Muscle of arm (tissue), 14 donors: ENCODE data around the gene TLCD4. TPM values are rescaled to one million over a fixed set of nuclear protein-coding genes. Genes with fewer than 3 reads are reported as not detected.
A peak's percentile ranks its signal among the peaks of the same experiment; 100 is the strongest.

Experiments used
- DNase-seq: peaks from one replicate; pipeline ENCODE4 v3.0.0-alpha.2; 2013
- long read RNA-seq, 11 donors: transcript quantifications; one replicate each; lab custom pipeline, GENCODE V29; 2026
- polyA plus RNA-seq, 12 donors: library from polyadenylated mRNA; unstranded; fragments of 120-200 nt; gene quantifications; one replicate each; pipeline ENCODE4 v1.2.1, GENCODE V29; 2013; ENCODE audit not compliant: insufficient read length in 12 of 12

Gene TLCD4, protein sequence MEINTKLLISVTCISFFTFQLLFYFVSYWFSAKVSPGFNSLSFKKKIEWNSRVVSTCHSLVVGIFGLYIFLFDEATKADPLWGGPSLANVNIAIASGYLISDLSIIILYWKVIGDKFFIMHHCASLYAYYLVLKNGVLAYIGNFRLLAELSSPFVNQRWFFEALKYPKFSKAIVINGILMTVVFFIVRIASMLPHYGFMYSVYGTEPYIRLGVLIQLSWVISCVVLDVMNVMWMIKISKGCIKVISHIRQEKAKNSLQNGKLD
- 10 to 100 TPM in 7 of 12 donors, 1 to 10 TPM in 4, not detected in 1; 3.2 to 19.5 (median 13.5) TPM for polyA plus RNA-seq
- long read RNA-seq, donor 1, full-length matches to known transcripts, result 1 of 1 reads
- long read RNA-seq, donor 1, partial matches to known transcripts, result 0 of 1 reads
- long read RNA-seq, donor 1, other reads (novel, unspliced or antisense), result 0 of 1 reads
- long read RNA-seq, donor 2, full-length matches to known transcripts, result 8 of 8 reads
- long read RNA-seq, donor 2, partial matches to known transcripts, result 0 of 8 reads
- long read RNA-seq, donor 2, other reads (novel, unspliced or antisense), result 0 of 8 reads
- long read RNA-seq, donor 3, full-length matches to known transcripts, result 4 of 4 reads
- long read RNA-seq, donor 3, partial matches to known transcripts, result 0 of 4 reads
- long read RNA-seq, donor 3, other reads (novel, unspliced or antisense), result 0 of 4 reads
- long read RNA-seq, donor 4, full-length matches to known transcripts, result 3 of 3 reads
- long read RNA-seq, donor 4, partial matches to known transcripts, result 0 of 3 reads
- long read RNA-seq, donor 4, other reads (novel, unspliced or antisense), result 0 of 3 reads
- long read RNA-seq, donor 5, full-length matches to known transcripts, result 15 of 15 reads
- long read RNA-seq, donor 5, partial matches to known transcripts, result 0 of 15 reads
- long read RNA-seq, donor 5, other reads (novel, unspliced or antisense), result 0 of 15 reads
- long read RNA-seq, donor 6, full-length matches to known transcripts, result 3 of 3 reads
- long read RNA-seq, donor 6, partial matches to known transcripts, result 0 of 3 reads
- long read RNA-seq, donor 6, other reads (novel, unspliced or antisense), result 0 of 3 reads
- long read RNA-seq, donor 7, full-length matches to known transcripts, result 4 of 4 reads
- long read RNA-seq, donor 7, partial matches to known transcripts, result 0 of 4 reads
- long read RNA-seq, donor 7, other reads (novel, unspliced or antisense), result 0 of 4 reads
- long read RNA-seq, donor 8, full-length matches to known transcripts, result 3 of 3 reads
- long read RNA-seq, donor 8, partial matches to known transcripts, result 0 of 3 reads
- long read RNA-seq, donor 8, other reads (novel, unspliced or antisense), result 0 of 3 reads
- long read RNA-seq, donor 9, full-length matches to known transcripts, result 2 of 2 reads
- long read RNA-seq, donor 9, partial matches to known transcripts, result 0 of 2 reads
- long read RNA-seq, donor 9, other reads (novel, unspliced or antisense), result 0 of 2 reads
- long read RNA-seq, donor 10, full-length matches to known transcripts, result 6 of 6 reads
- long read RNA-seq, donor 10, partial matches to known transcripts, result 0 of 6 reads
- long read RNA-seq, donor 10, other reads (novel, unspliced or antisense), result 0 of 6 reads
- long read RNA-seq, donor 11, full-length matches to known transcripts, result 6 of 6 reads
- long read RNA-seq, donor 11, partial matches to known transcripts, result 0 of 6 reads
- long read RNA-seq, donor 11, other reads (novel, unspliced or antisense), result 0 of 6 reads

DNA sequence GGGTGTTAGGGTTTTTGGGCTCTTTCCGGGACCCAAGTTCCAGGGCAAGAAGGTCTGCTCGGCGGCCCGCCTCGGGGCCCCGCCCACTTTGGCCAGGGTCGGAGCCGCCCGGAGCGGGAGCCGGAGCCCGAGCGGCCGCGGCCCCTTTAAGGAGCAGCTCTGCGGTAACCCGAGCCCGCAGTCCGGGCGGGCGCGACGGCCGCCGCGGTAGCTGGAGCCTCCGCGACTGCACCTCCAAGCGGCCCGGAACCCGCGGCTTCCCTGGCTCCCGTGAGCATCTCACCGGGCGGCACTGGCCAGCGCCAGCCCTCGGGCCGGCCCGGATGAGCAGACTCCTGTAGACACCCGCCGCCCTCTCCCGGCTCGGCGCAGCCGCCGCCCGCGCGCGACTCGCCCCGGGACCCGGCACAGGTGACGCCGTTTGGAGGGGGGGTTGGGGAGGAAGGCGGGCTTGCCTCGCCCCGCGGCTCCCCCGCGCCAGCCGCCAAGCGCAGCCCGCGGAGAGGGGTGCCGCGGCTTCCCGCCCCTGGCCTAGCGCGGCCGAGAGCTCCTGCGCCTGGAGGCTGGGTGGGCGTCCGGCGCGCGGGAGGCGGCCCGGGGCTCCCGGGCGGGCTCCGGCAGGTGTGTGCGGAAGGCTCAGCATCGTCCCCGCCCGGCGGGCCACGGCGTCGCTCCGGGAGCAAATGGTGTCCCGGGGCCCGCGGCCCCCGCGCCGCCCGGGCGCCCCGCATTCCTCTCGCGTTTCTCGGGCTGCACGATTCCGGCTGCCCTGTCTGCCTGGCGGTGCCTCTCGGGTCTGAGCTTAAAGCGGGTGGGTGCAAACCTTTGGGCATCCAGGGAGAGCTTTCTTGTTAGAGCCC lies at the start of gene TLCD4:
TLCD4 (plus strand) TSS at position 149 of the 860 bp plus-strand sequence. CDS start 26,547 bp downstream, outside the sequence.
- peak; percentile 59 for DNase-seq

DNA sequence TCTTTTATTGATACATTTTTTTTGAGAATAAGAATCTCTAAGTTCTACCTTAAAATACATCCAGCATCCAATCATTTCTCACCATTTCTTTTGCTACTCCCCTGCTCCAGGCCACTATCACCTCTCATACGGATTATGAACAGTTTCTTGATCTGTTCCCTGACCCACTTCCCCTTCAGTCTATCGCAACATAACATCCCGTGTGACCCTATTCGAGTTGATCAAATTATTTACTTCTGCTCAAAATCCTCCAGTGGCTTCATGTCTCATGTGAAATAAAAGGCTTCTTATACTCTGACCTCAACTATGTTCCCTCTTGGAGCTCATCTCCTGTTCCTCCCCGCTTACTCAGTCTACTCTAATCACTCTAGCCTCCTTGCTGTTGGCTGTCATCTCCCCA lies 49.6 kb upstream of the TLCD4 start:
- DNase-seq, result no peak

DNA sequence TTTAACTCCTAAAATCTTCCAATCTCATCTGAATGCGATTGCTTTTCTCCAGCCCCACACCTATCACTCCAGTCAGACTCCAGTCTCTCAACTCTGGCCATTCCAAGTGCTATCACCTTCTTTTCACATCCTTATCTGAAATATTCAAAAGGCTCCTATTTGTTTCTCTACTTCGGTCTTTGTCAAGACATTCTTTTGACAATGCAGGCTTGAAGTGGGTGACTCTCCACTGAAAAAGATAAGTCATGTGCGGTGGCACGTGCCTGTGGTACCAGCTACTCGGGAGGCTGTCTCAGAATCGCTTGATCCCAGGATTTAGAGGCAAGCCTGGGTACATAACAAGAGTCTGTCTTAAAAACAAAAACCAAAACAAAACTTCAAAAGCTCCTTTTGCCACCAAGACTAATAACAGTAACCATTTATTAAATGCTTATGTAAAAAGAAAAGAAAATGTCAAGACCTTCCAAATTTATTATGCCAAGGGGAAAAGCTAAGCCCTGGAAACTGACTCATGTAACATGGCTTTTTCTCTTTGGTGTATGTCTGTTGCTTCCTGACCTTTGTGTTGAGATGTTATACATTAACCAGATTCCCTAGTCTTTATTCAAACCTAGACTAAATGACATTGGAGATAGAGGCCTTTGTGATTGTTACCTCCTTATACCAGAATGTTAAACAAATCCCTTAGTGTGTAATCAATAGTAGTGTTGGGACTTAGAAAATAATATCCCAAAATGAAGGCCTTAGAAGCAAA lies 48.0 kb upstream of the TLCD4 start:
- DNase-seq, result no peak

DNA sequence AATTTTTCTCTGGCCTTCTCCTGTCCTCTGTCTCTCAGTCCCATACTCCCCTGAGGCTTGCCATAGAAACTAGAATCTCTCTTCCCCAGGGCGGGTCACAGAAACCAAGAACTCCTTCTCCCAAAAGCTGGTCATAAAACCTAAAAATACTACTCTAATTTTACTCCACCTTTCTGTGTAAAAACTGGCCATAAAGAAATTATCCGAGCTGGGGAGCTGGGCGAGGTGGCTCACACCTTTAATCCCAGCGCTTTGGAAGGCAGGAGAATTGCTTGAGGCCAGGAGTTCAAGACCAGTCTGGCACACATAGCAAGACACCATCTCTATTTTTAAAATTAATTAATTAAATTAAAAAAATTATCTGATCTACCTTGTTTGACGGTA lies 47.5 kb upstream of the TLCD4 start:
- no peak for DNase-seq

DNA sequence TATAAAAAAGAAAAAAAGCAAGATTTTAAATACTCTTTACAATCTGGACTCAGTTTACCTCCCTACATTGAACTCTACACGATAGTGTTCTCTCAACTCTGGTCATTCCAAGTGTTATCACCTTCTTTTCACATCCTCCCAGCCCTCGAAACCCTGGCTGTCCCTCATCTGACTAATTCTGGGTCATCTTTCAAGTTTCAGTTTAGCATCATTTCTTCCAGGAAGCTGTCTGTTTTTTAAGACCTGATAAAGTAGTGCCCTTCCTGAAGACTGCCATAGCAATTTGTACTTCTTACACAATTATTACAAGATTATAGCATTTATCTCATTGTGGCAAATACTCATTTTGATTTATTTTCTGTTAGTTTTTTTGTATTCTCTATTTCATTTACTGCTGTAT lies 45.6 kb upstream of the TLCD4 start:
- DNase-seq, result no peak

DNA sequence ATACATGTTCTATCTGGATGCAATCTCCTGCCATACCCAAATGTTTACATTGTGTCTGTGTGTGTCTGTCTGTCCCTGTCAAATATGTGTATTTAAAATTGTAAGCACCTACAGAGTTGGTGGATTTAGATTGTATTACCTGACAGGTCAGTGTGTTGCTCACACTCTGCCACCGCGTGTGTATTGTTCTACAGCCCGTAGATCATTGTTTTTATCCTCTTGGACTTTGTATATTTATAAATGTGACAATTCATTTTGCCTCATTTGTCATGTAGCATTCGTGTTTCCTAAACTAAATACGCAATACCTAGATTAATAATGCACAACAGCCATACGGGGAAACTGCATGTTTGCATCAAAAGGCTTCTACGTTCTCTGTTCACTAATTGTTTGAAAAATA lies 45.0 kb upstream of the TLCD4 start:
- DNase-seq, result no peak

DNA sequence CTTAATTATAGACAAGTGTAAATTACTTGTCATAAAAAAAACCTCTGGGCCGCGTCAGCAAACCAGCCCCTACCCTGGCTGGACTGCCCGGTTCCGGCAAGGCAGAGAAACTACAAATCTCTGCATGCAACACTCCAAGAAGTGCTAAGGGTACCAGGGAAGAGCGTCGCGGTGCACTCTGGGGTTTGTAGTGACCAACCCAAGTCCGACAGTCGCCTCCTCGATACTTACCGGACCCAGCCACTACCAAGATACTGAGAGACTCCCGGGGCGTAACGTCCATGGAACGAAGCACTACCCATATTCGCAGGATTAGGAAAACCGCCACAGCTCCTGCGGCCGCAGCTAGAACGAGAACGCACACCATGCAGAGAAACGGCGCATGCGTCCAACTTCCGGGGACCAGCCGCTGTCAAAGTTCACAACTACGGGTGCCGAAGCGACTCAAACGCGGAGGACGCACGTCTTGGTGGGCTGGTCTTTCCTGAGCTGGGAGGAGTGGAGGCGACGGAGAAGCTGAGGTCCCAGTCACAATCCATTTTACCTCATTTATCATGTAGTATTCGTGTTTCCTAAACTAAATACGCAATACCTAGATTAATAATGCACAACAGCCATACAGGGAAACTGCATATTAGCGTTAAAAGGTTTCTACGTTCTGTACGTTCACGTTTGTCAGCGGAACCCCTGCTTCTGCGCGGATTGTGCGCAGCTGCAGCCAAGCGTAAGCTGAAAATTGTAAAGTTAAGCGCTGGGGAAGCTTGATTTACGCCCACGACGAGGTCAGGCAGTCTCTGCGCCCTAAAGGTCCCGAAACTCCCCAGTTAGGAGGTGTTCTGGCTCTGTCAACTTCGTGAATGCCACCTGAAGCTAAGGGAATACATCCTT lies 44.4 kb upstream of the TLCD4 start, which contains the start of gene ALG14:
ALG14 (minus strand) TSS at position 420 of the 888 bp plus-strand sequence; CDS start at position 367, 53 bp downstream.
- peak; percentile 98 for DNase-seq

DNA sequence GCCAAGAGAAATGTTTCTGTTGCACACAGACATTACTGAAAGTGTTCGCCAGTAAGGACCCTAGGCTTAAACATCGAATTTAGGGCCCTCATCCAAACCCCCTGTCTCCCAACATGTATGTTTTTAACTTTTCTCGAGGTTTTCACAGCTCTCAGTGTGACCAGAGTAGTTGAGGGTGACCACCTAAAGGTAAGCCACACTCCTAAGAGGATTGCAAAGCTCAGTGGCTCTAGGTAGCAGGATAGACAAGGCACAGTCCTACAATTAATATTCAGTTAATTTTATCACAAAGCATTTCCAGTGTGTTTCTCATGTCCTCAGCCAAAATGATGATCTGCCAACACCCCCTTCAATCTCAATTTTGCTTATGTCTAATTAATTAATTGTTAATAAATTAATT lies 43.7 kb upstream of the TLCD4 start:
- DNase-seq, result no peak

DNA sequence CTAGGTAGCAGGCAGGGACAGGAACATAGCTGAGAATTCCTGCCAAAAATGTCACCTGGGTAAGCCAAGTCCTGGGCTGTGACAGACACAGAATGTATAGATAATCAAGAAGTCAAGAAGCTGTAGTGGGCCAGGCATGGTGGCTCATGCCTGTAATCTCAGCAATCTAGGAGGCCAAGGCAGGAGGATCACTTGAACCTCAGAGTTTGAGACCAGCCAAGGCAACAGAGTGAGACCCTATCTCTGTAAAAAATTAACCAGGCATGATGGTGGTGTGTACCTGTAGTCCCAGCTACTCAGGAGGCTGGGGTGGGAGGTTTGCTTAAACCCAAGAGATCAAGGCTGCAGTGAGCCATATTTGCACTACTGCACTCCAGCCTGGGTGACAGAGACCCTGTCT lies 41.1 kb upstream of the TLCD4 start:
- no peak for DNase-seq

DNA sequence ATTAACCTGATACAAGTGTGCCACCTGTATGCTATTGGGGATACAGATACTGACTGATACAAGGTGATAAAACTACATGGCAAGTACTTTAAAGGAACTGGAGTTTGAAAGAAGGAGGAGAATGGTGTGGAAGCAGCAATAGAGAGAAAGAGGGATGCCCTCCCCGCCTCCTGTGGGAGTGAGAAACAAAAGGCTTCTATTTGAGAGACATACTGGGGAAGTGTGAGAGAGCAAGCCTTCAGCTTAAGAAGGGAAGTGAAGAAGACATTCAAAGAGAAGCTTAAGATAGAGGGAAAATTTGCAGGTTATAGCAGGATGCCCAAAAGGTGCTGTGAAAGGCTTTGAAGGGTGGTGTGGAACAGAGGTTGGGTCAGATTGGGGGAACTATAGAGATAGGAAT lies 36.7 kb upstream of the TLCD4 start:
- DNase-seq, result no peak

DNA sequence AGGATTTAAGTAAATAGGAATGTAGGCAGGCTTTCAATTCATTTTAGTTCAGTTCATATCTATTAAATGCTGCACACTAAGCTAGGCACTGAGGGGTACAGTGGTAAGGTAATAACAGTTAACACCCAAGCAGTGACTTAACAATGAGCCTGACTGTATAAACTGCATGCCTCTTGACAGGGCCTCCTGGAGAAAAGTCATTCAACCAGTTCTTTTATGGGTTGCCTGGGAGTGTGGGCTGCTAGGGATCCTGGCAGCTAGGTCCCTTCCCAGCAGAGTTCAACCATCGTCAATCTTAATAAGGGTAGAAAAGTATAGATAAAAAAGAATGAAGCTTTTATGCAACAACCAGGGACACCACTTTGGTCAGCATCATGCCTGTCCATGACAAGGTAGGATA lies 36.3 kb upstream of the TLCD4 start:
- no peak for DNase-seq

DNA sequence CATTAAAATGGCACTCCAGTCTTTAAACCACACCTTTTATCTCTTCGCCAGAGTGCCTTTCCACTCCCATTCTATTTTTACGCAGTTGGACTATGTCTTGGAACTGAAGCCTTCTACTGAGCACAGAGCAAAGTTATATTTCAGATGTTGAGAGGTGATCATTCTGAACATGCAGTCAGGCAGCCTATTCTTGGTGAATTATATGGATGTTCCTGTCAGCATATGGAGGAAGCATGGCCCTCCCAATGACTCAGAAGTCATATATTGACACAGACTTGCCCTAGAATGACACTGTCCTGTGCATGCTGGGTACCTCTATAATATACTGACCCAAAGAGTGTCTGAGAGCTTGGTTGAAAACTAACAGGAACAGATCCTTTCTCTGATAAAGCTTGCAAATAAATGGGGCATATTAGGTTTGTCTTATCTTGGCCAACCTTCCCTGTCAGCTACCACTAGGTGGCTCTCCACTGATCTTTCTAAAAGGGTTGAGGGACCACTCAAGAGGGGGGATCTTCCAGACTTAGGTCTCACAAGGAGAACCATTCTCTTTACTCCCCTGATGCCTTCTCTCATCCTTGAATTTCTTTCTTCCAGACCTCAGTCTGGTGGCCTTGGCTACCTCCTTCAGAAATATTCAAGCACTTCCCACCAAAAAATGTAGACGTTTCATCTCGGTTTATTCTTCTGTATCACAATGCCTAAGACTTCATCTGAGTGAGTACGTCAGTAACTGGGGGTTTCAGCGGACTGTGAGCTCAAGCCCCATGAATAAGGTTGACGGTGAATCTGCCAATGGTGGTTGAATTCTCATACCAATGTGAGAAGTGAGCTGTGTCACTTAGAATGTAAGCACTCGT lies 32.6 kb upstream of the TLCD4 start:
- peak; percentile 17 for DNase-seq

DNA sequence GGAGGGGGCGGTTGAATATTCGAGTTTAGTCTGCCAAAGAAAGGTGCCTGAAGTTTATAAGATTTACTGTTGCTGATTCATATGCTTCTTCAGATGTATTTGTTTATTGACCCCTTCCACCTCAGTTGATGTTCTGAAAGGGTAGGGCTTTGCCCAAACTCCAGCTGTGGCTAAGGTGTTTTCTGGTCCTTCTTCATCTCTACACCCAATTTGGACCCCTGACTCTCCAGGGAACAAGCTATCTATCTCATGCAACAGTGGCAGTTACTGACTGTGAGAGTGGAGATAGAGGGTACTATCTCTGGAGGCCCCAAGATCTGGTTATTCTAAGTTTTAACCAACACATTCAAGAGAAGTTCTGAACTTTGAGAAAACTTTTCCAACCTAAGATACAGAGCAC lies 31.8 kb upstream of the TLCD4 start:
- no peak for DNase-seq

DNA sequence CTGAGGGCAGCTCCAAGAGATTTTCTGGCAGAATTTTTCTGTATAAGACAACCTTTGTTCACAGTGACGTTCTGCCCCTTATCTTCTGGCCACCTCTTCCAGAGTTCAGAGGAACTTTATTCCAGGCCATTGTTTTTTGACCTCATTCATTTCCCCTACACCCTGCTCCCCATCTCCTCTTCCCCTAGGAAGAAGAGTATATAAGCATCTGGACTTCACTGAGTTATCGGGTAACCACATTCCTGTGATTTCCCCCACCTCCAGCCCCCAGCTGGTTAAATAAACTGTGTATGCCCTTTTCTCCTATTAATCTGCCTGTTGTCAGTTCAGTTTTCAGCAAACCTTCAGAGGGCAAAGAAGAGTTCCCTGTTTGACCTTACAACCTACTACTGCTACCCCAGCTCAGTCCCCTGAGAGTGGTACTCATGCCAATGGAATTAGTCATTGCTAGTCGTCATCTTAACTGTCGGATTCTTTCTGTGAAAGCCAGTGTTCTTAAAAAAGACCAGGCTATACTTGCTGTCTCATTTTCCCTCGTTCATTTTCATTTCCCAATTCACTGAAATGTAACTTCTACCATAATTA lies 30.1 kb upstream of the TLCD4 start:
- DNase-seq, result peak; percentile 34

DNA sequence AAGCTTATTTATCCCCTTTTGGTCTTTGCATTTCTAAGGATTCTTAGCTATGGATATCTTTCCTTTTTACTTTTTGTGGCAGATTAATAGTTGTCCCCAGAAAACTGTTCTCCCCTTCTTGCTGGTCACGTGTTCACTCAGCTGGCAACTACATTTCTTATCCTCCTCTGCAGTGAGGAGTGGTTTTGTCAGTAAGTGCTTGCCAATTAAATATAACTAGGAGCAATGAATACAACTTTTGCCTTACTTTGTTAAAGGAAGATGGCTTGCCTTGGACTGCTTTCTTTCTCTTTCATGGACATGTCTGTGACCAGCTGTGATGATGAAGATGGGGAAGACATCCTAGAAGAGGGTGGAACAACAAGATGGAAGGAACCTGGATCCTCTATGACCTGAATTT lies 28.9 kb upstream of the TLCD4 start:
- no peak for DNase-seq

DNA sequence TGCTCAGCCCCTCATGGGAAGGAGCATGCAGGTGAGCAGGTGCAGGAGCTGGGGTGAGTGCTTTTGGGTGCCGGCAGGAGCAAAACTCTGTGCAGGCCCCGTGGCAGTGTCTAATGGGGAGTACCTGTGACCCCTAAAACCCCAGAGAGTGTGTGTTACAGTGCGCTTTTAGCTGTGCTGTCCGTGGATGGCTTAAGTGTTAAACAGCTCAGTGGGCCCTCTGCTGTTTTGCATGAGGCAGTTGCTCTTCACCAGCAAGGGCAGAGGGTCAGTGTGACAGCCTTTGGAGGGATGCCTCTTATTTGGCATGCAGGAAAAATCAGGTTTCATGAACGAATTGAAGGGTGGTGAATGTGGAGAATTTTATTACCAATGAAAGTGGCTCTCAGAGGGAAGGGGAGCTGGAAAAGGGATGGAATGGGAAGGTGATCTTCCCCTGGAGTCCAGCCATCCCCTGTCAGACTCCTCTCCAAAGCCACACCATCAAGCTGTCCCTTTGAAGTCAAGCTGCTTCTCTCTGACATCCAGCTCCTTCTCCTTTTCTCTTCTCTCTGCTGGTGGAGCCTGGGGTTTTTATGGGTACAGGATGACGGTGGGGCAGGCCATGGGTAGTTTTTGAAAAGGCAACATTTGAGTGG lies 27.4 kb upstream of the TLCD4 start:
- DNase-seq, result no peak
